CD8-positive, alpha-beta memory T cell (primary cell): ENCODE measurements around the gene PSMD1. TPM values are rescaled to one million over a fixed set of nuclear protein-coding genes. Genes with fewer than 3 reads are reported as not detected.
A peak's percentile ranks its signal among the peaks of the same experiment; 100 is the strongest.
"Not testable (repeated sequence)": the region's sequence is repeated elsewhere in the genome, so short reads cannot be mapped to it uniquely, and the experiment has no call there.

Experiments used
- CTCF ChIA-PET: fragments of 350-600 bp; sonication (Branson Sonifier 250); formaldehyde crosslinking; loops from one replicate; lab custom pipeline; 2021; ENCODE audit warnings: antibody characterized with exemption; lab: Charles Lee
- POLR2A ChIA-PET: fragments of 350-600 bp; sonication (Branson Sonifier 250); formaldehyde crosslinking; loops from one replicate; lab custom pipeline; 2021; ENCODE audit warnings: antibody characterized with exemption; lab: Charles Lee
- DNase-seq, 5 donors: peaks; one replicate each; pipeline versions ENCODE4 v3.0.0 to v3.0.0-alpha.2; 2020 to 2022; ENCODE audit warnings: mixed read lengths in 1 of 5
- H3K27ac ChIP-seq: one replicate; pipeline ENCODE4 v1.7.0; 2013; ENCODE audit warnings: low read depth, mild to moderate bottlenecking, low read length, moderate library complexity
- H3K27me3 ChIP-seq: 2 replicates; pipeline ENCODE4 v1.7.0; 2013; ENCODE audit warnings: low read length, mild to moderate bottlenecking; ENCODE audit not compliant: insufficient read depth, poor library complexity, severe bottlenecking
- H3K36me3 ChIP-seq: 2 replicates; pipeline ENCODE4 v1.7.0; 2013; ENCODE audit warnings: mild to moderate bottlenecking, low read length, moderate library complexity; ENCODE audit not compliant: insufficient read depth
- H3K4me1 ChIP-seq: 2 replicates; pipeline ENCODE4 v1.7.0; 2013; ENCODE audit warnings: mild to moderate bottlenecking, low read length, moderate library complexity; ENCODE audit not compliant: insufficient read depth
- H3K4me3 ChIP-seq: 2 replicates; pipeline ENCODE4 v1.7.0; 2013; ENCODE audit warnings: mild to moderate bottlenecking, low read length
- H3K9me3 ChIP-seq: 2 replicates; pipeline ENCODE4 v1.7.0; 2013; ENCODE audit warnings: mild to moderate bottlenecking, low read length
- H3K27ac Mint-ChIP-seq, 8 donors: one replicate each; pipeline ENCODE4 v1.8.0; 2020 to 2021; ENCODE audit warnings: mixed read lengths in 8 of 8, mild to moderate bottlenecking in 6 of 8, inconsistent platforms in 3 of 8, moderate library complexity in 3 of 8
- H3K27me3 Mint-ChIP-seq, 2 donors: one replicate each; pipeline ENCODE4 v1.8.0; 2020 to 2021; ENCODE audit warnings: mixed read lengths in 2 of 2, mild to moderate bottlenecking in 1 of 2, moderate library complexity in 1 of 2
- H3K36me3 Mint-ChIP-seq, 3 donors: one replicate each; pipeline ENCODE4 v1.8.0; 2020 to 2021; ENCODE audit warnings: mixed read lengths in 3 of 3, inconsistent platforms in 1 of 3, mild to moderate bottlenecking in 1 of 3
- H3K4me1 Mint-ChIP-seq, 3 donors: one replicate each; pipeline ENCODE4 v1.8.0; 2020 to 2021; ENCODE audit warnings: mixed read lengths in 3 of 3, inconsistent platforms in 1 of 3, mild to moderate bottlenecking in 1 of 3
- H3K4me3 Mint-ChIP-seq, 7 donors: one replicate each; pipeline ENCODE4 v1.8.0; 2020 to 2021; ENCODE audit warnings: mixed read lengths in 7 of 7, mild to moderate bottlenecking in 6 of 7, moderate library complexity in 4 of 7, inconsistent platforms in 2 of 7
- H3K9me3 Mint-ChIP-seq, 5 donors: one replicate each; pipeline ENCODE4 v1.8.0; 2020 to 2022; ENCODE audit warnings: mixed read lengths in 5 of 5, mild to moderate bottlenecking in 3 of 5, moderate library complexity in 2 of 5, inconsistent platforms in 1 of 5
- polyA plus RNA-seq: library from polyadenylated mRNA; unstranded; fragments of 300-500 nt; fragmentation: Illumina TruSeq; gene quantifications from one replicate; pipeline ENCODE4 v1.2.3, GENCODE V29; 2021
- total RNA-seq, 2 experiments: library from RNA; stranded (reverse); gene quantifications; one replicate each; pipeline ENCODE4 v1.2.3, GENCODE V29; 2021

Gene PSMD1
- total and polyA plus RNA-seq, 3 experiments from 2014 or later = 60.6 to 176 (median 164) TPM

DNA sequence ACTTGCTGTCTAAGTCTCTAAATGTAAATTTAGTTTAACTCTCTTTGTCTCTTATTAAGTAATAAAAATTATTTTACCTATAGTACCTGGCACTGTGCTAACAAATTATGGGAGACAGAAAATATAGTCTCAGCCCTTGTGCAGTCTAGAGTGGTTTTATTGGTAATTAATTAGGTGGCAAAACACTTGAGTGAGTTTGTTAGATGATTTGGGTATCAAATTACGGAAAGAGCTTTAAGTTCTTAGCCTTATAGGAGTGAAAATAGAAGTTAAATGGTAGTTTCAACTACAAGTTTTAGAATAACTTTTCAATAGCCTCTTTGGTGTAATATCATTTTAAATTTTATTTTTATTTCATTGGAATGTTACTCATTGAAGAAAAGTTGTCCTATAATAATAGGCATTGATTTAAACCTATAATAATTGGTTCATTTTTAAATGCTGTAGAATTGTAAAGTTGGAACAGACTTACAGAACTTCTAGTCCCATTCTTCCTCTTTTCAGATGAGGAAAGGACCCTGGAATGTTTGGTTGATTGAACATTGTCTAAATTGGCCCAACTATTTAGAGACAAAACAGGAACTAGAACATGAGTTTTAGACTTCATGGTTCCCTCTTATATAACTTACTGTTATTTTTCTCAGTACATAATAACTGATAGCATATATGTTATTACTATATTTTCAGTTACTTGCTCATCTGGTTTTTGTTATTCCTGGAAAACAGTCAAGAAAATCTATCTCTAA lies 78.4 kb downstream of the PSMD1 start:
- Histone ChIP-seq H3K4me3 (no peak overlapping the region), H3K9me3 (no peaks in the 10 kb centered on the region), H3K27me3 (no peaks in the 10 kb centered on the region), H3K27ac (no peak overlapping the region), H3K4me1 (no peaks in the 10 kb centered on the region), H3K36me3 (no peaks in the 10 kb centered on the region)
- H3K4me3 Mint-ChIP-seq = no peak overlapping the region
- H3K36me3 Mint-ChIP-seq = peaks cover 0 to 14% (median 0%) of the 10 kb centered on the region in 3 donors
- CTCF ChIA-PET = no interaction called here
- no peak overlapping the region for H3K27ac Mint-ChIP-seq
- no peaks in the 10 kb centered on the region for H3K27me3 Mint-ChIP-seq
- peaks cover 0 to 5% (median 3%) of the 10 kb centered on the region in 3 donors for H3K4me1 Mint-ChIP-seq
- no peaks in the 10 kb centered on the region for H3K9me3 Mint-ChIP-seq
- no peak for DNase-seq
- POLR2A ChIA-PET = no interaction called here

DNA sequence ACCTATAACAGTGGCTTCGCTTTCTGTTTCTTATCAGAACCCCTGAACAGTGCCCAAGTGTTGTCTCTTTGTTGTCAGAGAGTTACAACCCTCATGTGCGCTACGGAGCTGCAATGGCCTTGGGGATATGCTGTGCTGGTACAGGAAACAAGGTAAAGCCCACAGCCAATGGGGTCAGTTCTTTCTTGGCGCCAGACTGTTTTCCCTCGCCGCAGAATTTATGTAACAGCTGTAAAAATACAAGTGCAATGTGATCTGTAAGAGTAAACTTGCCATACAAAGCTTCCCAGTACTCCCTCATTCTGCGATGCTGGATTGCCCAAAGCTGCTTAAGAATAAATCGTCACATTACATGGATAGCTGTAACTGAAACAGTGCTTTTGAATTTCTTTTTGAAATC lies 82.0 kb downstream of the PSMD1 start:
- H3K4me1 ChIP-seq = no peaks in the 10 kb centered on the region
- no peaks in the 10 kb centered on the region for H3K27me3 ChIP-seq
- ChIA-PET CTCF (no interaction called here), POLR2A (no interaction called here)
- H3K9me3 ChIP-seq = no peaks in the 10 kb centered on the region
- H3K36me3 ChIP-seq = no peaks in the 10 kb centered on the region
- Mint-ChIP-seq H3K27ac (no peak overlapping the region), H3K4me3 (no peak overlapping the region), H3K9me3 (no peaks in the 10 kb centered on the region), H3K36me3 (peaks cover 0 to 21% (median 1%) of the 10 kb centered on the region in 3 donors), H3K27me3 (no peaks in the 10 kb centered on the region), H3K4me1 (no peaks in the 10 kb centered on the region)
- DNase-seq = no peak
- H3K27ac ChIP-seq = no peak overlapping the region
- H3K4me3 ChIP-seq = no peak overlapping the region

DNA sequence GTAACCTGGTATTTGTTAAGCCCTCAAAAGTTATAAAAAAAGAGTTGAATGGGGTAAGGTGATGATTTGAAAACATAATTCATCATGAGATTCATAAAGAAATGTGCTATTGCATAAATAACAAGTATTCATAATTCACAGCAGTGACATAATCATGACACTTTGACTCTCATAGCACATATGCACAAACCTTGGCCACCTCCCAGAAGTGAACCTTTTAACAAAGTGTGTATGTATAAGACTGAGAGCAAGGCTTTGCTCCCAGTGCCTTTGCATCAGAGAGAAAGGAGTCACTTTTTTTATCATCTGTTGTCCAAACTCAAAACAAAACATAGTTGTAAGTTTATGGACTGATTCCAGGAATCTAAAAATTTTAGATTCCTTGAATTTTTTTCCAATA lies 83.1 kb downstream of the PSMD1 start:
- H3K27me3 ChIP-seq = no peaks in the 10 kb centered on the region
- CTCF ChIA-PET = no interaction called here
- Mint-ChIP-seq H3K36me3 (peaks cover 0 to 24% (median 1%) of the 10 kb centered on the region in 3 donors), H3K4me1 (no peaks in the 10 kb centered on the region), H3K9me3 (no peaks in the 10 kb centered on the region), H3K27me3 (no peaks in the 10 kb centered on the region), H3K27ac (no peak overlapping the region), H3K4me3 (no peak overlapping the region)
- DNase-seq = no peak
- no peak overlapping the region for H3K27ac ChIP-seq
- no peaks in the 10 kb centered on the region for H3K36me3 ChIP-seq
- H3K4me1 ChIP-seq = no peaks in the 10 kb centered on the region
- no peaks in the 10 kb centered on the region for H3K9me3 ChIP-seq
- POLR2A ChIA-PET = no interaction called here
- no peak overlapping the region for H3K4me3 ChIP-seq

GRCh38 chr2:231140808-231141207 lies 84.1 kb downstream of the PSMD1 start:
- ChIA-PET CTCF (interaction anchor here (1.5 kb wide), 1 partner anchor 10 kb away, joined by 3 read pairs; no protein-coding TSS in a partner anchor), POLR2A (interaction anchor here (0.7 kb wide), 1 partner anchor 8 kb away, joined by 8 read pairs; no protein-coding TSS in a partner anchor)
- H3K27me3 Mint-ChIP-seq = not testable (repeated sequence)

DNA sequence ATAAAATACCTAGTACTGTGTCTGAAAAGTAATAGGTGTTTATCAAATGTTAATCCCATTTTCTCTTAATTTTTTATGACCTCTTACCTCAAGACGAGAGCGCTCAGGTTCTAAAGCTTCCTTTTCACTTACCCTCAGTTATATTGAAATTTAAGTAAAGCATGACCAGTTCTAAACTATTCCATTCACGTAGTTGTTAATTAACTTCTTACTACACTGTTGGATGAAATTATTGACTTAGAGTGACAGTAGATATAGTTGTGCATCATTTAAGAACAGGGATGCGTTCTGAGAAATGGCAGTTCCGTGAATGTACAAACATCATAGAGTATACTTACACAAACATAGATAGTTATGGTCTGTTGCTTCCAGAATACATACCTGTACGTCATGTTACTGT lies 88.2 kb downstream of the PSMD1 start:
- H3K9me3 Mint-ChIP-seq = no peaks in the 10 kb centered on the region

More at GRCh38 chr2:231140808-231141207, 84.1 kb downstream of the PSMD1 start:
- H3K4me1 Mint-ChIP-seq, H3K4me1 ChIP-seq, H3K4me3 Mint-ChIP-seq, H3K27ac ChIP-seq, H3K4me3 ChIP-seq, H3K36me3 ChIP-seq, DNase-seq, H3K27ac Mint-ChIP-seq, H3K9me3 ChIP-seq, H3K27me3 ChIP-seq, H3K9me3 Mint-ChIP-seq: not testable (repeated sequence)
- H3K36me3 Mint-ChIP-seq = peaks cover 0 to 28% (median 1%) of the 10 kb centered on the region in 3 donors

GRCh38 chr2:231146665-231147064 lies 90.0 kb downstream of the PSMD1 start:
- ChIA-PET POLR2A (no interaction called here), CTCF (no interaction called here)
- H3K4me3 Mint-ChIP-seq = no peak overlapping the region
- Histone ChIP-seq H3K27me3 (no peaks in the 10 kb centered on the region), H3K4me1 (no peaks in the 10 kb centered on the region), H3K9me3 (no peaks in the 10 kb centered on the region), H3K27ac (no peak overlapping the region), H3K4me3 (no peak overlapping the region), H3K36me3 (peaks cover 11% of the 10 kb centered on the region)
- peak overlapping the region in 1 of 8 donors; percentile 56 for H3K27ac Mint-ChIP-seq
- H3K27me3 Mint-ChIP-seq = no peaks in the 10 kb centered on the region
- H3K36me3 Mint-ChIP-seq = peaks cover 4 to 56% (median 19%) of the 10 kb centered on the region in 3 donors
- H3K9me3 Mint-ChIP-seq = no peaks in the 10 kb centered on the region
- DNase-seq = no peak
- H3K4me1 Mint-ChIP-seq = no peaks in the 10 kb centered on the region

More for the DNA sequence above, 88.2 kb downstream of the PSMD1 start:
- peaks cover 11% of the 10 kb centered on the region for H3K36me3 ChIP-seq
- no peak for DNase-seq
- ChIA-PET CTCF (no interaction called here), POLR2A (no interaction called here)
- H3K27me3 ChIP-seq = no peaks in the 10 kb centered on the region
- H3K4me1 ChIP-seq = no peaks in the 10 kb centered on the region
- H3K9me3 ChIP-seq = no peaks in the 10 kb centered on the region
- H3K36me3 Mint-ChIP-seq = peaks cover 4 to 51% (median 20%) of the 10 kb centered on the region in 3 donors
- no peak overlapping the region for H3K4me3 Mint-ChIP-seq
- no peak overlapping the region for H3K27ac Mint-ChIP-seq
- H3K4me3 ChIP-seq = no peak overlapping the region
- H3K27me3 Mint-ChIP-seq = no peaks in the 10 kb centered on the region
- no peak overlapping the region for H3K27ac ChIP-seq
- no peaks in the 10 kb centered on the region for H3K4me1 Mint-ChIP-seq

GRCh38 chr2:231152800-231153557 lies 96.3 kb downstream of the PSMD1 start:
- no peak overlapping the region for H3K27ac Mint-ChIP-seq
- H3K4me3 Mint-ChIP-seq = no peak overlapping the region
- Histone ChIP-seq H3K4me1 (no peaks in the 10 kb centered on the region), H3K36me3 (peaks cover 17% of the 10 kb centered on the region), H3K4me3 (no peak overlapping the region), H3K9me3 (no peaks in the 10 kb centered on the region), H3K27ac (no peak overlapping the region), H3K27me3 (no peaks in the 10 kb centered on the region)
- H3K9me3 Mint-ChIP-seq = no peaks in the 10 kb centered on the region
- POLR2A ChIA-PET = no interaction called here
- DNase-seq = no peak
- no peaks in the 10 kb centered on the region for H3K27me3 Mint-ChIP-seq
- no peaks in the 10 kb centered on the region for H3K4me1 Mint-ChIP-seq
- H3K36me3 Mint-ChIP-seq = peaks cover 0 to 65% (median 16%) of the 10 kb centered on the region in 3 donors
- CTCF ChIA-PET = no interaction called here

GRCh38 chr2:231159306-231159705 lies 102.6 kb downstream of the PSMD1 start:
- Mint-ChIP-seq H3K9me3 (no peaks in the 10 kb centered on the region), H3K27me3 (no peaks in the 10 kb centered on the region), H3K4me3 (no peak overlapping the region), H3K36me3 (peaks cover 0 to 56% (median 6%) of the 10 kb centered on the region in 3 donors), H3K4me1 (peaks cover 15 to 18% (median 16%) of the 10 kb centered on the region in 3 donors), H3K27ac (no peak overlapping the region)
- Histone ChIP-seq H3K4me1 (no peaks in the 10 kb centered on the region), H3K9me3 (no peaks in the 10 kb centered on the region), H3K27ac (no peak overlapping the region), H3K27me3 (no peaks in the 10 kb centered on the region), H3K4me3 (no peak overlapping the region), H3K36me3 (no peaks in the 10 kb centered on the region)
- CTCF ChIA-PET = no interaction called here
- POLR2A ChIA-PET = no interaction called here
- no peak for DNase-seq
